ENCODE results near the gene HAVCR2.

The HAVCR2 gene

DNA sequence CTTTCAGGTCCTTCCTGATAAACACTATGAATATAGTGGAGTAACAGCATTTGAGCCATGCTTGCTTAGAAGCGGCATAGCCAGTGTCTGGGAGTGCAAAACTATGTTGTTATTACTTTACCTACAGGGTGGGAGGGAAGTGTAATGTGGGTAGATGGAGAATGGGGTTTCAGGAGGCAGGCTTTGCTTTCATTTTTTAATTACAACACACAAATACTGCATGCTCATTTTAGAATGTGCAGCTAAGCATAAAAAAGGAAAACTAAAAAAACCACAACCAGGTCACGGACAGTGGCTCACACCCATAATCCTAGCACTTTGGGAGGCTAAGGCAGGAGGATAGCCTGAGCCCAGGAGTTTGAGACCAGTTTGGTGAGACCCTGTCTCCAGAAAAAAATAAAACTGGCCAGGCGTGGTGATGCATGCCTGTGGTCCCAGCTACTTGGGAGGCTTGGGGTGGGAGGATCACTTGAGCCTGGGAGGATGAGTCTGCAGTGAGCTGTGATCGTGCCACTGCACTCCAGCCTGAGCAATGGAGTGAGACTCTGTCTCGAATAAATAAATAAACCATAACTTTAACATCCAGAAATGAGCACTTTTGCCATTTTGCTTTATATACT, 70.2 kb downstream of the HAVCR2 start:
- no peak for DNase-seq
